Uterus (tissue), 2 donors: ENCODE data around the gene JPH3.

Experiments used
- CTCF ChIP-seq, 4 experiments: fragments of 200-600 bp in 2 of 4; fragments of 450-650 bp in 2 of 4; sonication (generic) in 2 of 4; IDR thresholded peaks; one replicate each; pipeline ENCODE4 v1.5.1; 2016 to 2019; ENCODE audit warnings: antibody characterized with exemption in 4 of 4, mild to moderate bottlenecking in 2 of 4, moderate library complexity in 1 of 4
- POLR2A ChIP-seq, 2 donors: fragments of 450-650 bp; IDR thresholded peaks; one replicate each; pipeline ENCODE4 v1.6.1; 2016; ENCODE audit warnings: antibody characterized with exemption in 2 of 2, mild to moderate bottlenecking in 1 of 2, moderate library complexity in 1 of 2

- no peak for TF ChIP-seq CTCF (IDR thresholded peaks at IDR 0.05)
- no peak for TF ChIP-seq POLR2A (IDR thresholded peaks at IDR 0.05)
Measured at GRCh38 chr16:87610026-87610425, 7.7 kb downstream of the JPH3 start.
